GM23338 (cell line): Measurements from ENCODE around the gene INTS13. TPM values are rescaled to one million over a fixed set of nuclear protein-coding genes. Genes with fewer than 3 reads are reported as not detected.

ENCODE experiments used
- ATAC-seq: fragments of 200-7000 bp; cut with Tn5 transposase; 3 replicates; pipeline ENCODE4 v1.9.1; 2020
- DNase-seq: peaks from one replicate; pipeline ENCODE4 v3.0.0-alpha.2; 2015; ENCODE audit warnings: low spot score
- H2AFZ ChIP-seq: fragments of 200-600 bp; sonication (generic); 2 replicates; pipeline ENCODE4 v1.8.0; 2016; ENCODE audit warnings: antibody characterized with exemption, mild to moderate bottlenecking, moderate library complexity
- H3F3A ChIP-seq: fragments of 200-600 bp; sonication (generic); replicated peaks from 2 replicates; pipeline ENCODE4 v1.8.0; 2017; ENCODE audit warnings: antibody characterized with exemption, mixed run types, low read depth
- H3K27ac ChIP-seq: fragments of 200-600 bp; sonication (generic); 2 replicates; pipeline ENCODE4 v1.6.1; 2016; ENCODE audit warnings: low read depth
- H3K27me3 ChIP-seq: fragments of 200-600 bp; sonication (generic); 2 replicates; pipeline ENCODE4 v1.8.0; 2016; ENCODE audit warnings: mild to moderate bottlenecking, mixed run types, moderate library complexity; ENCODE audit not compliant: insufficient read depth
- H3K36me3 ChIP-seq: fragments of 200-600 bp; sonication (generic); 2 replicates; pipeline ENCODE4 v1.8.0; 2016; ENCODE audit warnings: mild to moderate bottlenecking; ENCODE audit not compliant: insufficient read depth
- H3K4me1 ChIP-seq: fragments of 200-600 bp; sonication (generic); 2 replicates; pipeline ENCODE4 v1.8.0; 2016; ENCODE audit warnings: mild to moderate bottlenecking, moderate library complexity; ENCODE audit not compliant: insufficient read depth
- H3K4me2 ChIP-seq: fragments of 200-600 bp; sonication (generic); 2 replicates; pipeline ENCODE4 v1.7.1; 2017; ENCODE audit warnings: mixed run types
- H3K4me3 ChIP-seq: fragments of 200-600 bp; sonication (generic); 2 replicates; pipeline ENCODE4 v1.6.1; 2016; ENCODE audit warnings: mixed run types
- H3K79me2 ChIP-seq: fragments of 200-600 bp; sonication (generic); replicated peaks from 2 replicates; pipeline ENCODE4 v1.8.0; 2017; ENCODE audit warnings: mild to moderate bottlenecking; ENCODE audit not compliant: insufficient read depth
- H3K9me2 ChIP-seq: fragments of 200-600 bp; sonication (generic); 2 replicates; pipeline ENCODE4 v1.8.0; 2017; ENCODE audit not compliant: insufficient read depth
- H4K20me1 ChIP-seq: fragments of 200-600 bp; sonication (generic); replicated peaks from 2 replicates; pipeline ENCODE4 v1.8.0; 2017; ENCODE audit warnings: mild to moderate bottlenecking; ENCODE audit not compliant: insufficient read depth
- H3K27ac Mint-ChIP-seq: 2 replicates; pipeline ENCODE4 v1.8.0; 2020; ENCODE audit warnings: inconsistent platforms, mild to moderate bottlenecking, moderate library complexity, mixed read lengths
- H3K27me3 Mint-ChIP-seq: 3 replicates; pipeline ENCODE4 v1.8.0; 2022; ENCODE audit warnings: low read depth, mild to moderate bottlenecking, moderate library complexity, mixed read lengths, inconsistent platforms; ENCODE audit not compliant: insufficient read depth, poor library complexity
- H3K36me3 Mint-ChIP-seq: 3 replicates; pipeline ENCODE4 v1.8.0; 2021; ENCODE audit warnings: low read depth, mild to moderate bottlenecking, inconsistent platforms, moderate library complexity, mixed read lengths
- H3K4me1 Mint-ChIP-seq: 3 replicates; pipeline ENCODE4 v1.8.0; 2020; ENCODE audit warnings: mild to moderate bottlenecking, inconsistent platforms, mixed read lengths
- H3K4me3 Mint-ChIP-seq: 3 replicates; pipeline ENCODE4 v1.8.0; 2021; ENCODE audit warnings: moderate library complexity, mild to moderate bottlenecking, inconsistent platforms, mixed read lengths
- H3K9me3 Mint-ChIP-seq: 3 replicates; pipeline ENCODE4 v1.8.0; 2020; ENCODE audit warnings: moderate library complexity, mild to moderate bottlenecking, inconsistent platforms, mixed read lengths
- CREB1 ChIP-seq: fragments of 250-450 bp; sonication (Bioruptor Pico); IDR thresholded peaks from 2 replicates; pipeline ENCODE4 v1.5.0; 2020; ENCODE audit warnings: low read depth, mild to moderate bottlenecking, moderate library complexity
- CTCF ChIP-seq, 2 experiments: fragments of 200-600 bp in 1 of 2; sonication (generic) in 1 of 2; conservative IDR thresholded peaks; 2 replicates each; pipeline versions ENCODE4 v1.5.1 to v1.6.1; 2016 to 2017; ENCODE audit warnings: antibody characterized with exemption in 2 of 2, low read depth in 2 of 2, mild to moderate bottlenecking in 2 of 2, moderate library complexity in 1 of 2
- ETS1 ChIP-seq: IDR thresholded peaks from 2 replicates; pipeline ENCODE4 v1.6.1; 2016; ENCODE audit warnings: antibody characterized with exemption
- EZH2 ChIP-seq: fragments of 200-600 bp; sonication (generic); IDR thresholded peaks from one replicate; pipeline ENCODE4 v1.8.0; 2017; ENCODE audit warnings: antibody characterized with exemption, mild to moderate bottlenecking, low read depth; ENCODE audit not compliant: unreplicated experiment
- EZH2phosphoT487 ChIP-seq: fragments of 200-600 bp; sonication (generic); IDR thresholded peaks from one replicate; pipeline ENCODE4 v1.8.1; 2018; ENCODE audit warnings: antibody characterized with exemption; ENCODE audit not compliant: unreplicated experiment
- JUNB ChIP-seq: IDR thresholded peaks from one replicate; pipeline ENCODE4 v1.6.1; 2016; ENCODE audit warnings: antibody characterized with exemption; ENCODE audit not compliant: unreplicated experiment
- NANOG ChIP-seq: IDR thresholded peaks from 2 replicates; pipeline ENCODE4 v1.6.1; 2016; ENCODE audit warnings: antibody characterized with exemption, borderline replicate concordance
- POLR2AphosphoS5 ChIP-seq: IDR thresholded peaks from 2 replicates; pipeline ENCODE4 v1.6.1; 2016; ENCODE audit warnings: antibody characterized with exemption, low read depth
- REST ChIP-seq: IDR thresholded peaks from one replicate; pipeline ENCODE4 v1.6.1; 2018; ENCODE audit warnings: antibody characterized with exemption; ENCODE audit not compliant: unreplicated experiment
- STAT1 ChIP-seq: IDR thresholded peaks from one replicate; pipeline ENCODE4 v1.6.1; 2016; ENCODE audit warnings: antibody characterized with exemption; ENCODE audit not compliant: unreplicated experiment
- ZNF114 ChIP-seq: fragments of 250-450 bp; sonication (Bioruptor Pico); IDR thresholded peaks from 2 replicates; pipeline ENCODE4 v1.5.0; 2020; ENCODE audit warnings: mild to moderate bottlenecking, moderate library complexity
- ZNF331 ChIP-seq: fragments of 250-450 bp; sonication (Bioruptor Pico); IDR thresholded peaks from 2 replicates; pipeline ENCODE4 v1.5.0; 2020; ENCODE audit warnings: low read depth, mild to moderate bottlenecking, moderate library complexity
- ZNF462 ChIP-seq: fragments of 250-450 bp; sonication (Bioruptor Pico); IDR thresholded peaks from 2 replicates; pipeline ENCODE4 v1.5.0; 2020; ENCODE audit warnings: mild to moderate bottlenecking, moderate library complexity
- polyA plus RNA-seq: library from polyadenylated mRNA; unstranded; fragments of >200 nt; fragmentation: Nextera tagmentation; extraction: Ambion mirVana; gene quantifications from 2 replicates; pipeline ENCODE4 v1.2.1, GENCODE V29; 2016
- total RNA-seq: library from RNA; depleted of rRNA; stranded (reverse); fragments of >200 nt; shearing (Covaris generic); gene quantifications from 2 replicates; pipeline ENCODE4 v1.2.3, GENCODE V29; 2014

The INTS13 gene
- total and polyA plus RNA-seq, 2 experiments from 2014 or later, result 91.3 to 94.1 TPM

- Histone ChIP-seq H3K9me2 (no peaks in the 10 kb centered on the region), H3K4me1 (no peaks in the 10 kb centered on the region), H3K36me3 (no peaks in the 10 kb centered on the region), H3K4me2 (no peak overlapping the region), H3K27ac (no peak overlapping the region), H3F3A (no peaks in the 10 kb centered on the region), H2AFZ (no peak overlapping the region), H3K4me3 (no peak overlapping the region), H3K27me3 (no peaks in the 10 kb centered on the region), H3K79me2 (no peaks in the 10 kb centered on the region), H4K20me1 (no peaks in the 10 kb centered on the region)
- DNase-seq, result no peak
- Mint-ChIP-seq H3K9me3 (no peaks in the 10 kb centered on the region; the same call in 2 of the 3 replicates), H3K27ac (no peak overlapping the region), H3K4me1 (no peaks in the 10 kb centered on the region), H3K27me3 (no peaks in the 10 kb centered on the region), H3K36me3 (no peaks in the 10 kb centered on the region), H3K4me3 (no peak overlapping the region)
- no peak for ATAC-seq
- TF ChIP-seq CTCF (conservative IDR thresholded peaks at IDR 0.05; ENCODE audit: low read depth in 2 of 2) (no peak), POLR2AphosphoS5 (no peak), NANOG (no peak), EZH2phosphoT487 (no peak), ZNF114 (CRISPR knock-in tag) (no peak), REST (no peak), ETS1 (no peak), EZH2 (no peak), CREB1 (no peak), ZNF331 (CRISPR knock-in tag) (no peak), ZNF462 (no peak), JUNB (no peak), STAT1 (no peak)
Measured at GRCh38 chr12:26891704-26892103, 46.1 kb downstream of the INTS13 start.
